Loucy (cell line): ENCODE data around the gene SCMH1.

ENCODE experiments used
- CTCF ChIP-seq: fragments of 200-600 bp; sonication (generic); conservative IDR thresholded peaks from 2 replicates; pipeline ENCODE4 v1.5.1; 2014; ENCODE audit warnings: mild to moderate bottlenecking, antibody characterized with exemption, low read length
- EZH2phosphoT487 ChIP-seq: fragments of 200-600 bp; IDR thresholded peaks from 2 replicates; pipeline ENCODE4 v1.6.1; 2018; ENCODE audit warnings: antibody characterized with exemption, mild to moderate bottlenecking, moderate library complexity, borderline replicate concordance

DNA sequence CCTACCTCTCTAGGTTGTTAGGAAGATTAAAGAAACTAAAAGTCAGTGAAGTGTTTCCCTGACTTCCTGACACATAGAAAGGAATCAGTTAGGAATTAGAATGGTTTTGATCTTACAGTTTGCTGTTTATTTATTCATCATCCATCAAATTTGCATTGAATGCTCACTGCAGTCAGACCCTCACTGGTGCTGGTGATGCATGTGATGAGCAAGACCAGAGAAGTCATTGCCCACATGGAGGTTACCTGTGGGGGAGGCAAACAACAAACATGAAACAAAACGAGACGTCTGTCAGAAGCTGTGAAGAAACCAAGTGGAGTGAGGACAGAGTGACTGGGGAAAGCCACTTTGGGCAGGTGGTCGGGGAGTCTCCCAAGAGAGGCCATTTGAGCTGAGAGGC lies 256.2 kb downstream of the SCMH1 start:
- TF ChIP-seq CTCF = no peak
- TF ChIP-seq EZH2phosphoT487 = no peak
